Stomach (tissue), 4 donors: ENCODE data around the gene BRPF1.

Source experiments
- CTCF ChIP-seq, 7 experiments: fragments of 450-650 bp in 4 of 7; fragments of 200-600 bp in 3 of 7; sonication (generic) in 3 of 7; IDR thresholded peaks; one replicate each; pipeline ENCODE4 v1.5.1; 2016 to 2019; ENCODE audit warnings: antibody characterized with exemption in 7 of 7, control low read depth in 2 of 7, mild to moderate bottlenecking in 1 of 7
- EP300 ChIP-seq: sonication (generic); formaldehyde crosslinking; IDR thresholded peaks from one replicate; pipeline ENCODE4 v1.6.1; 2017; ENCODE audit warnings: antibody characterized with exemption
- POLR2A ChIP-seq, 4 donors: fragments of 450-650 bp; IDR thresholded peaks; one replicate each; pipeline ENCODE4 v1.6.1; 2016; ENCODE audit warnings: antibody characterized with exemption in 4 of 4, control low read depth in 2 of 4, mild to moderate bottlenecking in 1 of 4, moderate library complexity in 1 of 4

GRCh38 chr3:9795207-9795606 lies 63.7 kb downstream of the BRPF1 start:
- TF ChIP-seq CTCF (IDR thresholded peaks at IDR 0.05) = no peak
- no peak for TF ChIP-seq POLR2A (IDR thresholded peaks at IDR 0.05)
- no peak for TF ChIP-seq EP300
